Stimulated activated CD4-positive, alpha-beta T cell treated with anti-CD3 and anti-CD28 coated beads, Interleukin-15, amount 100 ng/mL, for 48 hours (primary cell): Measurements from ENCODE around the gene HTT.

Experiments used
- DNase-seq, 2 donors: peaks; one replicate each; pipeline ENCODE4 v3.0.0-alpha.2; 2020; ENCODE audit warnings: low read depth in 2 of 2

HTT gene

GRCh38 chr4:3234171-3235029, 159.9 kb downstream of the HTT start:
- no peak for DNase-seq

- no peak for DNase-seq
Observed at GRCh38 chr4:3235030-3235345, 160.5 kb downstream of the HTT start.

- DNase-seq, result no peak
Observed at GRCh38 chr4:3235581-3235980, 161.1 kb downstream of the HTT start.

GRCh38 chr4:3236326-3236878, 161.9 kb downstream of the HTT start:
- no peak for DNase-seq

- DNase-seq, result no peak
Observed at GRCh38 chr4:3237266-3237665, 162.8 kb downstream of the HTT start.

GRCh38 chr4:3237712-3238560, 163.5 kb downstream of the HTT start:
- no peak for DNase-seq

GRCh38 chr4:3238721-3239120, 164.2 kb downstream of the HTT start:
- no peak for DNase-seq

- no peak for DNase-seq
Observed at GRCh38 chr4:3239303-3239702, 164.8 kb downstream of the HTT start.

GRCh38 chr4:3239998-3240920, 165.8 kb downstream of the HTT start:
- DNase-seq, result no peak

- DNase-seq, result no peak
Observed at GRCh38 chr4:3240936-3241522, 166.5 kb downstream of the HTT start.

- no peak for DNase-seq
Observed at GRCh38 chr4:3241898-3242524, 167.5 kb downstream of the HTT start.

- no peak for DNase-seq
Observed at GRCh38 chr4:3243136-3243780, 168.8 kb downstream of the HTT start.

GRCh38 chr4:3244002-3244401, 169.5 kb downstream of the HTT start:
- no peak for DNase-seq

- no peak for DNase-seq
Observed at GRCh38 chr4:3244747-3245146, 170.3 kb downstream of the HTT start.

GRCh38 chr4:3245676-3246075, 171.2 kb downstream of the HTT start:
- no peak for DNase-seq

- no peak for DNase-seq
Observed at GRCh38 chr4:3246458-3247398, 172.2 kb downstream of the HTT start.

- no peak for DNase-seq
Observed at GRCh38 chr4:3247399-3248177, 173.1 kb downstream of the HTT start.

GRCh38 chr4:3248178-3248480, 173.6 kb downstream of the HTT start:
- no peak for DNase-seq
